Measurements from ENCODE around the gene SLC28A1.

Gene SLC28A1, protein sequence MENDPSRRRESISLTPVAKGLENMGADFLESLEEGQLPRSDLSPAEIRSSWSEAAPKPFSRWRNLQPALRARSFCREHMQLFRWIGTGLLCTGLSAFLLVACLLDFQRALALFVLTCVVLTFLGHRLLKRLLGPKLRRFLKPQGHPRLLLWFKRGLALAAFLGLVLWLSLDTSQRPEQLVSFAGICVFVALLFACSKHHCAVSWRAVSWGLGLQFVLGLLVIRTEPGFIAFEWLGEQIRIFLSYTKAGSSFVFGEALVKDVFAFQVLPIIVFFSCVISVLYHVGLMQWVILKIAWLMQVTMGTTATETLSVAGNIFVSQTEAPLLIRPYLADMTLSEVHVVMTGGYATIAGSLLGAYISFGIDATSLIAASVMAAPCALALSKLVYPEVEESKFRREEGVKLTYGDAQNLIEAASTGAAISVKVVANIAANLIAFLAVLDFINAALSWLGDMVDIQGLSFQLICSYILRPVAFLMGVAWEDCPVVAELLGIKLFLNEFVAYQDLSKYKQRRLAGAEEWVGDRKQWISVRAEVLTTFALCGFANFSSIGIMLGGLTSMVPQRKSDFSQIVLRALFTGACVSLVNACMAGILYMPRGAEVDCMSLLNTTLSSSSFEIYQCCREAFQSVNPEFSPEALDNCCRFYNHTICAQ

DNA sequence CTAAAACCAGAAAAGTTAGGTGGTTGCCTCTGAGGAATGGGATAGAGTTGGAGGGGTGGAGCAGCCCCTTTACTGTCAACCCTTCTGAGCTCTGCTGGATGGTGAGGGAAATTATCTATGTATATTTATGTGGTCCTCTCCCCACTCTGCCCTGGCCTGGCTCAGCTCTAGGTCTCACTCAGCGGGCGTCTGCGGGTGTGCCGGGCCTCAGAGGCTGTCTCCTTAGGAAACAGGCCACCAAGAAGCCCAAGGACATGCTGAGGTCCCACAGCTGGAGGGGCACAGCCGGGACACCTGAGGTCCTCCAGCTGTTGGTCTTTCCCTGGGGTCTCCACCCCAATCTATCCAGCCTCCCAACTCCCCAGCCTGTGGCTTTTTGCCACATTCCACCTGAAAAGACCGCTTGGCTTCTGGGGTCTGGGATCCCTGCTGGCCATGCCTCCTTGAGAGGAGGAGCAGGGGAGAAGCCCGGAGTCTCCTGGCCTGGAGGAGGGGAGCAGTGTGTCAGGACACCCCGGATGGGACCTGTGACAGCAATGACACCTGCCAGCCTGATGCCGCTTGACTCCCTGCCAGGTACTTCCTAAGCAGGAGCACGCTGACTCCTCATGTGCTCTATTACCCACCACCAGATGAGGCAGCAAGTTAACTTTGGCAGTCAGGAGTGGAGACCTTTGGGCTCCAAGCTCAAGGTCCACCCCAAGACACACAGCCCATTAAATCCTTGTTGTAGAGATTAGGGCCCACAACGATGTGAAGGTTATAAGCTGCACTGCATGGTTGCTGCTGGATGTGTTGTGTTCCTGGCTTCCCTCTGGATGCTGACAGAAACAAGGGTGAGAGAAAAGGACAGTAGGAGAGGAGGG, at the start of gene SLC28A1:
Gene SLC28A1 (plus strand): TSS at position 747 of the 866 bp plus-strand sequence. CDS start 3,099 bp downstream, outside the sequence.
- no peak for DNase-seq (ENCODE audit: low read depth in 3 of 3)

DNA sequence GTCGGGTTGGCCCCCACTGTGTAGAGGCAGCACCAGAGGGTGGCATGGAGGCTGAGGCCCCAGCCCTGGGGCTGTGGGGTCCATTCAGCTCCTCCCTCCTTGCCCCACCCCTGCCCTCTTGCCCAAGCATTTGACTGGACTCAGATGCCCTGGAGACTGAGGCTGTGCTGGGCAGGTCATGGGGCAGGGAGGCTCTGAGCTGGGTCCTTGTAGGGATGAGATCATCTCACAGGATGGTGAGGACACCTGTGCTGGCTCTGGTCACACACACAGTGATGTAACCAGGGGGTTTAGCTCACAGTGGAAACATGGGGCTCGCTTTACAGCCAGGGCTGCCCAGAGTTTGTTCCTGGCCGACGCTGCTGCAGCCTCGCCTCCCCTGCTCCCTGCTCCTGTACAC, 49.5 kb upstream of the SLC28A1 start:
- DNase-seq (ENCODE audit: low read depth in 3 of 3): no peak

DNA sequence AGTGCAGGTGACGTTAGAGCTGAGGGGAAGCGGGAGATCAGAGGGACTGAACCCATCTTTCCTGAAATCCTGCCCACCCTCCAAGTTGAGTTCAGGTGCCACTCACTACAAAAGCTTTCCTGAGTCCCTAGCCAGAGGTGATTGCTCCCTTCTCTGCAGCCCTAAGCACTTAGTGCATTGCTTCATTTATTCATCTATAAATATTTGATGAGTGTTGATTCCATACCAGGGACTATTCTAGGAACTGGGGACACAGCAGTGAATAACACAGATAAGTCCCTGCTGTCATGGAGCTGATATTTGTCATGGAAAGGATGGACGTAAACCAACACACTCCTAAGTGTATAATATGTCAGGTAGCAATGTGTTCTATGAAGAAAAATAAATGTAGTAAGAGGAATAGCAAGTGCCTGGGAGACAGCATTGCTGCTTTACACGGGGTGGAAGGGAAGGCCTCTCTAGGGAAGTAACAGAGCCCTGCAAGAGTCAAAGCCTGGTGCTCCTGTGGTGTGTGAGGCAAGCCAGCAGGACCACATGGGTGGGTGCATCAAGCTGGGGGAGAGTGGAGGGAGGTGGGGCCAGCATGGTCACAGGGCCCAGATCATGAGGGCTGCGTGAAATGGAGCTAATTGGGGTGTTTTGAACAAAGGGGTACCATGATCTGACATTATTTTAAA, 48.7 kb upstream of the SLC28A1 start:
- DNase-seq (ENCODE audit: low read depth in 3 of 3): no peak

DNA sequence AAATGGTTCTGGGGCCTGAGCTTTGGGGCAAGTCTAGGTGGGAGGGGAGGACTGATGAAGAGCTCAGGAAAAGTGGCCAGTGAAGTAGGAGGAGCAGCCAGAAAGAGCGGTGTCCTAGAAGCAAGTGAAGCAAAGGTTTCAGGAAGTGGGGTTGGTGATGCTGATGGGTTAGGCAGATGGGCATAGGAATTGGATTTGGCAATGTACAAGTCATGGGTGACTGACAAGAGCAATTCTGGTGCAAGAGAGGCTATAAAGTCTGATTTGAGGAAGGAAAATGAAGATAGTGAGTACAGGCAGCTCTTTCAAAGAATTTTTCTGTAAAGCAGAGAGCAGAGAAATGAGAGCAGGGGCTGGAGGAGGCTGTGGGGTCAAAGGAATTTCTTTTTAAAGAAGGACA, 47.6 kb upstream of the SLC28A1 start:
- no peak for DNase-seq (ENCODE audit: low read depth in 3 of 3)

DNA sequence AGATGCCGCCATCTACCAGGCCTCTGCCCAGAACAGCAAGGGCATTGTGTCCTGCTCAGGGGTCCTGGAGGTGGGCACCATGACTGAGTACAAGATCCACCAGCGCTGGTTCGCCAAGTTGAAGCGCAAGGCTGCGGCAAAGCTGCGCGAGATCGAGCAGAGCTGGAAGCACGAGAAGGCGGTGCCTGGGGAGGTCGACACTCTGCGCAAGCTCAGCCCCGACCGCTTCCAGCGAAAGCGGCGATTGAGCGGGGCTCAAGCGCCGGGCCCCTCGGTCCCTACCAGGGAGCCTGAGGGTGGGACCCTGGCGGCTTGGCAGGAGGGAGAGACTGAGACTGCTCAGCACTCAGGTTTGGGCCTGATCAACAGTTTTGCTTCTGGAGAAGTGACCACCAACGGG, 44.7 kb upstream of the SLC28A1 start:
- DNase-seq (ENCODE audit: low read depth in 3 of 3): no peak

DNA sequence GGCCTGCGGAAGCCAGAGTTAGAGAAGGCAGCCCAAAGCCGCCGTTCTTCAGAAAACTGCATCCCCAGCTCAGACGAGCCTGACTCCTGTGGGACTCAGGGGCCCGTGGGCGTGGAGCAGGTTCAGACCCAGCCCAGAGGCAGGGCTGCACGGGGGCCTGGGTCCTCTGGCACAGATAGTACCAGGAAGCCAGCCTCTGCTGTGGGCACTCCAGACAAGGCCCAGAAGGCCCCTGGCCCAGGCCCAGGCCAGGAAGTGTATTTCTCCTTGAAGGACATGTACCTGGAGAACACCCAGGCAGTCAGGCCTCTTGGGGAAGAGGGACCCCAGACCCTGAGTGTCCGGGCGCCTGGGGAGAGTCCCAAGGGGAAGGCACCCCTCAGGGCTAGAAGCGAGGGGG, 44.2 kb upstream of the SLC28A1 start:
- DNase-seq (ENCODE audit: low read depth in 3 of 3): no peak

DNA sequence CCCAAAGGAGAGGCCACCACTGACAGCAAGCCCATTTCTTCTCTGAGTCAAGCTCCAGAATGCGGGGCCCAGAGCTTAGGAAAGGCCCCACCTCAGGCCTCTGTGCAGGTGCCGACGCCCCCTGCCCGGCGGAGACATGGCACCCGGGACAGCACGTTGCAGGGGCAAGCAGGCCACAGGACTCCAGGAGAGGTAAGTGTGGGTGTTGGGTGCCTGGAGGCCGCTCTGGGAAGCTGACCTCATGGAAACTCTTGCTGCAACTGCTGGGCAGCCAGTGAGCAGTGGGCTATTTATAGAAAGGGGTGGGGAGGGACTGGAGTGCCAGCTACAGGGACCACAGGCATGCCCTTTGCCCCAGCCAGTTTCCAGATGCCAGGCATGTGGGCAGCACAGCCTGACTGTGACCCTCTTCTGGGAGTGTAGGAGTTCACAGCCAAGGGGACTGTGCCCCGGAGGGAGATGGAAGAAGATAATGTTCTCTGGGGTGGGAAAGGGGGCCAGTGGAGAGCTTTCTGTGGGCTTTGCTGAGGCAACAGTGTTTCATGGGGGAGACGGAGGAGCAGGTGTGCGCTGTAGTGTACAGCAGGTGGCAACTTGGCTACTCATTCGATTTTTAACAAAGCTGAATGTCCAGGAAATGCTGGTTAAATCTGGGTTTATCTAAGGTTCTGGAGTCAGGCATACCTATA, 43.6 kb upstream of the SLC28A1 start:
- DNase-seq (ENCODE audit: low read depth in 3 of 3): no peak

DNA sequence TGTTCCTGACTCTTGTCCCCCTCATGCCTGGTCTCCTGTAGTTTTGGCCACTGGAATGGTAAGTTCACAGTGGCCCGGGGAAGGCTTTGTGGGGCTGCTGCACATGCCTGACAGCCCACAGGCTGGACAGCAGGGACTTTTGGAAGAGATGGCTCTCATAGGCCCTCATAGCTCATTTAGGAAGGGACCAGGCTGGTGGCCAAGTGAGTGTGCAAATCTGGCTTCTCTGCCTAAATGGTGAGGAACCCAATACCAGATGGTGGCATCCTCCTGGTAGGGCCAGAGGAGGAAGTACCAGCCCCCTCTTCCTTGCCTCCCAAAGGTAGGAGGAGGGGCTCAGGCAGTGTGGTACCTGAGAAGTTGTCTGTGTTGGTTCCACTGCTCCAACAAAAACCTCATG, 41.7 kb upstream of the SLC28A1 start:
- DNase-seq (ENCODE audit: low read depth in 3 of 3): no peak

DNA sequence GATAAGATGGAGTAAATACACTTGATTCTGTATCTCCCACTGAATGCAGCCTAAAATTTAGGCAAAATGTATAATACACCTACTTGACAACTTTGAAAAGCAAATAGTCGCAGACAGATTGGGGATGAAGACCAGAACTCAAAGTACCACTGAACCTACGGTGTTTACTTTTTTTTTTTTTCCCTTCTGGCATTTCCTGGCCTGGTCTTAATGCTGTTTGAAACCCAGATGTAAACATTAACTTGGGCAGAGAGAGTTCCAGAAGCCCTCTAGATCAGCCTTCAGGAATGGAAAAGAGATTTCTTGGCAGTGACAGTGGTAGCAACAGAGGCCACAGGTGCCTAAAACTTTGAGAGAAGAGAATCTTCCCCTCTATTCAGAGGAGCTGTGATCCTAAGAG, 39.5 kb upstream of the SLC28A1 start:
- no peak for DNase-seq (ENCODE audit: low read depth in 3 of 3)

DNA sequence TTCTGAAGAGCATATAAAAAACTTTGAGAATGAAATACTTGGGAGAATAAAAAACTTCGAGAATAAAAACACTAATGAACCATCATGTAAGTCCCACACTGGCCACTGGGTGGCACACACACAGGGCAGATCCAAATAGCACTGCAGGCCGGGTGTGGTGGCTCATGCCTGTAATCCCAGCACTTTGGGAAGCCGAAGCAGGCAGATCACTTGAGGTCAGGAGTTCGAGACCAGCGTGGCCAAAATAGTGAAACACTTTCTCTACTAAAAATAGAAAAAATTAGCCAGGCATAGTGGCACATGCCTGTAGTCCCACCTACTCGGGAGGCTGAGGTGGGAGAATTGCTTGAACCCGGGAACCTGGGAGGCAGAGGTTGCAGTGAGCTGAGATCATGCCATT, 38.8 kb upstream of the SLC28A1 start:
- DNase-seq (ENCODE audit: low read depth in 3 of 3): peak in 1 of 3 experiments; percentile 6

DNA sequence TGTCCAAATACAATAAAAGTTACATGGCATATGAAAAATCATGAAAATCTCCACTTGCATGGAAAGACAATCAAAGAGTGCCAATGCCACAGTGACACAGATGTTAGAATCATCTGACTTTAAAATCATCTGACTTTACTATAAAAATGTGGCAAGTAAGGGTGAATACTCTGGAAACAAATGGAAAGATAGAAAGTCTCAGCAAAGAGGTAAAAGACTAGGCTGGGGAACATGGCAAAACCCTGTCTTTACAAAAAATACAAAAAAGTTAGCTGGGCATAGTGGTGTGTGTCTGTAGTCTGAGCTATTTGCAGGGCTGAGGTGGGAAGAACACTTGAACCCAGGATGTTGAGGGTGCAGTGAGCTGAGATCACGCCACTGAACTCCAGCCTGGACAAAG, 38.2 kb upstream of the SLC28A1 start:
- no peak for DNase-seq (ENCODE audit: low read depth in 3 of 3)

DNA sequence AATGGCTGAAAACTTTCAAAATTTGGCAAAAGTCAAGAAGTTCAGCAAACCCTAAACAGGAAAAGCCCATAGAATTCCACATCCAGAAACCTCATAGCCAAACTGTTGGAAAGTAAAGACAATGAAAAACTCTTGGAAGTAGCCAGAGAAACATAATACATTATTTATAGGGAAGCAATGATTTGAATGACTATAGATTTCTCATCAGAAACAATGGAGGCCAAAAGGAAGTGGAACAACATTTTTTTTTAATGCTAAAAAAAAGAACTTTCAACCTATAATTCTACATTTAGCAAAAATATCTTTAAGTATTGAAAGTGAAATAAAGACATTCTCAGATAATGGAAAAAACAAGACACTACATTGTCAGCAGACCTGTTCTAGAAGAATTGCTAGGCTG, 37.1 kb upstream of the SLC28A1 start:
- no peak for DNase-seq (ENCODE audit: low read depth in 3 of 3)

DNA sequence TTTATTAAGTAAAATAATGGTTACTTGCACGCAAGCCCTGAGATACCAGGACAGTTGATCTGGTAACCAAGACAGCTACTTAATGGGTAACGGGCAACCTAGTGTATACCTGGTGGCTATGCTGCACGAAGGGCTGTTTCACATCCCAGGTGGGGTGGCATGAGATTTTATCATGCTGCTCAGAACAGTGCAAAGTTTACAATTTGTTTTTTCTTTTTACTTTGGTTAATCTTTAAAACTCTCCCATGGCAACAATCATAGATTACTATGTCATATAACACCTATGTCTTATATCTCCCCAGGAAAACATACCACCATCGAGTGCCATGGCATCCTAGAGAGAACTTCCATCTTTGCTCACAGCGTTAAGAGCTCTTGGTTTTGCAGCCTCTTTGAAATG, 32.2 kb upstream of the SLC28A1 start:
- no peak for DNase-seq (ENCODE audit: low read depth in 3 of 3)

DNA sequence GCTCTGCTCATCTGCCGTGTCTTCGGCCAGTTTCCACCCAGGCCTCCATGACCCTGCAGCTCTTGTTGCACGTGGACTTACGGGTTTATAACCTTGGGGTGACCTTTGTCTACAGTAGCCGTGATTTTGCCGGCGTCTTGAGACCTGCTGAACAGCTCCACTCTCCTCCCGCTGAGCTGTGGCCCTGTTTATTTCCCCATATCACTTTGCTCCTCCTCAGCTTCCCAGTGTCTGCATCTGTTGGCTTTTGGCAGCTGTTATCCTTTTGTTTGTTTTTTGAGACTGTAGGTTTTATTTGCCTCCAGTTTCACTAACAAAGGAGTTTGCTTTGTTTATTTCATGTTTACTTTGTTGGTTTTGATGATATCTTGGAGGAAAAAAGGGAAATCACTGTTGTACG, 29.3 kb upstream of the SLC28A1 start:
- no peak for DNase-seq (ENCODE audit: low read depth in 3 of 3)

DNA sequence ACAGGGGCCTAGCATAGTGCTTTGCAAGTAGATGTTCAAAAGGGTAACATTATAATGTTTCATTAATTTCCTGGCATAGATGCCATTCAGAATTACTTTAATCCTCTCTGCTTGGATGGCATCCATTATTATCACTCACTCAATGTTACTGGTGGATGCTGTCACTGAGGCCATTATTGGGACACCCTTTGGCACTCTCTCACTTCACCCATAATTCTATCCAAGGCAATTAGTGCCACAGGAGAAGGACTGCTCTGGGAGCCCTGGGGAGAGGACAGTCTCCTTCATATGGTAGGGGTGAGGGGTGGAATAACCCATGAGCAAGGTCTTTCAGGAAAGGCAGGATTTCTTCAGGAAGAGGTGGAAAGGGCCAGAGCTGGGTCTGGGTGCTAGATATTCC, 28.7 kb upstream of the SLC28A1 start:
- no peak for DNase-seq (ENCODE audit: low read depth in 3 of 3)

DNA sequence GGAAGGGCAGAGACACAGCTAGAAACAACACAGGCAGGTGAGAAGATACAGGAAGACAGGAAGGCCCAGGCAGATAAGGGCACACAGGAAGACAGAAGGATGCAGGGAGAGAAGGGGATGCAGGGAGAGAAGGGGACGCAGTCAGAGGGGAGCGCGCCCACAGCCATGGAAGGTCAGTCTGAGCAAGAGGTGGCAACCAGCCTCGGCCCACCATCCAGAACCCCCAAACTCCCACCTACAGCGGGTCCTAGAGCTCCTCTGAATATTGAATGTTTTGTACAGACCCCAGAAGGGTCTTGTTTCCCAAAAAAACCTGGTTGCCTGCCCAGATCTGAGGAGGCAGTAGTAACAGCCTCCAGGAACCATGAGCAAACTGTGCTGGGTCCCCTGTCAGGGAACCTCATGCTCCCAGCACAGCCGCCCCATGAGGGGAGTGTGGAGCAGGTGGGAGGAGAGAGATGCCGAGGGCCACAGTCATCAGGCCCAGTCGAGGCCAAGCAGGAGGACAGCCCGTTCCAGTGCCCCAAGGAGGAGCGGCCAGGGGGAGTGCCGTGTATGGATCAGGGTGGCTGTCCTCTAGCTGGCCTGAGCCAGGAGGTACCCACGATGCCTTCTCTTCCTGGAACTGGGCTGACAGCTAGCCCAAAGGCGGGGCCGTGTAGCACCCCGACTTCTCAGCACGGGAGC, 27.6 kb upstream of the SLC28A1 start:
- no peak for DNase-seq (ENCODE audit: low read depth in 3 of 3)

DNA sequence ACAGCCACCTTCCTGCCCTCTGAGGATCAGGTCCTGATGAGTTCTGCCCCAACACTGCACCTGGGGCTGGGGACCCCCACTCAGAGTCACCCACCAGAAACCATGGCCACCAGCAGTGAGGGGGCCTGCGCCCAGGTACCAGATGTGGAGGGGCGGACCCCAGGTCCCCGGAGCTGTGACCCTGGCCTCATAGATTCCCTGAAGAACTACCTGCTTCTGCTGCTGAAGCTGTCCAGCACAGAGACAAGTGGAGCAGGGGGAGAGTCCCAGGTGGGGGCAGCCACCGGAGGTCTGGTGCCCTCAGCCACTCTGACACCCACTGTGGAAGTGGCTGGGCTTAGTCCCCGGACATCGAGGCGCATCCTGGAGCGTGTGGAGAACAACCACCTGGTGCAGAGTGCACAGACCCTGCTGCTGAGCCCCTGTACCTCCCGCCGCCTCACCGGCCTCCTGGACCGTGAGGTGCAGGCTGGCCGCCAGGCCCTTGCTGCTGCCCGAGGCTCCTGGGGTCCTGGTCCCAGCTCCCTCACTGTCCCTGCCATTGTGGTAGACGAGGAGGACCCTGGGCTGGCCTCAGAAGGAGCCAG, 27.0 kb upstream of the SLC28A1 start:
- no peak for DNase-seq (ENCODE audit: low read depth in 3 of 3)

DNA sequence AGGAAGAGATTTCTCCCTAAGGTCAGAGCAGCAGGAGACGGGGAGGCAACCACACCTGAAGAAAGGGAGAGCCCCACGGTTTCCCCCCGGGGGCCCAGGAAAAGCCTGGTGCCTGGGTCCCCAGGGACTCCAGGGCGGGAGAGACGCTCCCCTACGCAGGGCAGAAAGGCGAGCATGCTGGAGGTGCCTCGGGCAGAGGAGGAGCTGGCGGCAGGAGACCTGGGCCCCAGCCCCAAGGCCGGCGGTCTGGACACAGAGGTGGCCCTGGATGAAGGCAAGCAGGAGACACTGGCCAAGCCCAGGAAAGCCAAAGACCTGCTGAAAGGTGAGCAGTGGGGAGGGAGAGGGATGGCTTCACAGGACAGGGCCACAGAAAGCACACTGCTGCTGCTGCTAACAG, 26.2 kb upstream of the SLC28A1 start:
- DNase-seq (ENCODE audit: low read depth in 3 of 3): no peak

DNA sequence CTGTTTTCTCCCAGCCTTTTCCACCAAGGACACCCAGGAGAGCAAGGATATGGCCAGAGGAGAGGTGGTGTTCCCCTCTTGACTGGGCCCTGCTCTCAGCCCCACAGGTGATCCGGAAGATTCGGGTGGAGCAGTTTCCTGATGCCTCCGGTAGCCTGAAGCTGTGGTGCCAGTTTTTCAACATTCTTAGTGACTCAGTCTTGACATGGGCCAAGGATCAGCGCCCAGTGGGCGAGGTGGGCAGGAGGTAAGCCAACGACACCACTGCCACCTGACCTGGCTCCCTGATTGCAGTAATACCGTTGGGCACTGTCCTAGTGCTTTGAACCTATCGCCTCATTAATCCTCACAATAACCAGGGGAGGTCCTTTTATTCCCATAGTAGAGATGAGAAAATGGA, 25.3 kb upstream of the SLC28A1 start:
- no peak for DNase-seq (ENCODE audit: low read depth in 3 of 3)

DNA sequence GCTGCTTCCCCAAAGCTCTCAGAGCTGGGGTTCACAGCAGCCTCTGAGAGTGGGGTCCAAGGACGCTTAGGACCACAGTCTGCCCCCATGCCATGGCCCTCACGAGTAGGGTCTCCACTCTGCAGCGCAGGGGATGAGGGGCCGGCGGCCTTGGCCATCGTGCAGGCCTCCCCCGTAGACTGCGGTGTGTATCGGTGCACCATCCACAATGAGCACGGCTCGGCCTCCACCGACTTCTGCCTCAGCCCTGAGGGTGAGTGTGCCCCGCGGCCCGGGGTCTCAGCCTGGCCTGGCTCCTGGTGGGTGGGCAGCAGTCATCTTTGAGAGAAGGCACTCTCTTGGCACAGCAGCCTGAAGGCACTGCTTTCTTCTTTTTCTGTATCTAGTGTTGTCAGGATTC, 24.8 kb upstream of the SLC28A1 start:
- no peak for DNase-seq (ENCODE audit: low read depth in 3 of 3)

Measured in stimulated activated CD4-positive, alpha-beta T cell treated with anti-CD3 and anti-CD28 coated beads, TNF-alpha, amount 100 ng/mL, for 4 hours (primary cell).